Measurements from ENCODE around the gene LINC01488. TPM values are rescaled to one million over a fixed set of nuclear protein-coding genes. Genes with fewer than 3 reads are reported as not detected.

The LINC01488 gene
- total RNA-seq, 1 experiment from 2014 or later, result not detected

DNA sequence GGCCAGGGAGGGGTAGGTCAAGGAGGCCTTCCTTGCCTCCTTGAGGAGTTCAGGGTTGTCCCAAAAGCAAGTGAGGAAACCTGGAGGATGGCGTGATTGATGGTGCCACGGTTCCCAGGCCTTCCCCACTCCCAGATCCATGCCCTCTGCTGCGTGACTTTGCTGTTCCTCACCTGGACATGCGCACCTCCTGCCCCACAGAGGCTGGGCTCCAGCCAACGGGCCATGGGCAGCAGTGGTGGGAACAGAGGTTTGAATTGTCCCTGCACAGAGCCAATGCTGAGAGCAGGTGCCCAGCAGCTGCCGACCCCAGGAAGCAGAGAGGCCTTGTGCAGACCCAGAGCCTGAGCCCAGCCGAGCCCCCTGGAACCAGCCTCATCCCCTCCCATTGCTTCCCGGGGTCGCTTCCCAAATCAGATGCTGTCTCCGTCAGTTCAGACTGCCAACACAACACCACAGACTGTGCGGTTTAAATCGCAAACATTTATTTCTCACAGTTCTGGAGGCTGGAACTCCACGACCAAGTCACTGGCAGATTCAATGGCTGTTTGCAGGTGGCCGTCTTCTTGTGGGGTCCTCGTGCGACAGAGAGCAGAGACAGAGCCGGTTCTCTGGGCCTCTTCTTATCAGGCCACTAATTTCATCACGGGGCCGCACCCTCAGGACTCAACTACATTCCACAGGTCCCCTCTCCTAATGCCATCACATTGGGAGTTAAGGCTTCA lies 6.2 kb upstream of the LINC01488 start:
- BruUV-seq (replicated peaks), result no TSS peak
- Histone ChIP-seq H3K36me3 (ENCODE audit: control insufficient read depth, insufficient read depth, low read length) (no peaks in the 10 kb centered on the region; the same call in none of the 2 replicates), H3K4me3 (ENCODE audit: low read depth, low read length) (no peak overlapping the region), H3K27me3 (replicated peaks; ENCODE audit: control insufficient read depth, insufficient read depth, low read length) (no peaks in the 10 kb centered on the region), H3K4me1 (peaks cover 31% of the 10 kb centered on the region), H3K9me3 (peaks cover 12% of the 10 kb centered on the region; the same call in 1 of the 2 replicates)
- no peak overlapping the region for H3K4me3 Mint-ChIP-seq (ENCODE audit: unreplicated experiment)
- DNase-seq, result no peak
- TF ChIP-seq, protein P1, sequence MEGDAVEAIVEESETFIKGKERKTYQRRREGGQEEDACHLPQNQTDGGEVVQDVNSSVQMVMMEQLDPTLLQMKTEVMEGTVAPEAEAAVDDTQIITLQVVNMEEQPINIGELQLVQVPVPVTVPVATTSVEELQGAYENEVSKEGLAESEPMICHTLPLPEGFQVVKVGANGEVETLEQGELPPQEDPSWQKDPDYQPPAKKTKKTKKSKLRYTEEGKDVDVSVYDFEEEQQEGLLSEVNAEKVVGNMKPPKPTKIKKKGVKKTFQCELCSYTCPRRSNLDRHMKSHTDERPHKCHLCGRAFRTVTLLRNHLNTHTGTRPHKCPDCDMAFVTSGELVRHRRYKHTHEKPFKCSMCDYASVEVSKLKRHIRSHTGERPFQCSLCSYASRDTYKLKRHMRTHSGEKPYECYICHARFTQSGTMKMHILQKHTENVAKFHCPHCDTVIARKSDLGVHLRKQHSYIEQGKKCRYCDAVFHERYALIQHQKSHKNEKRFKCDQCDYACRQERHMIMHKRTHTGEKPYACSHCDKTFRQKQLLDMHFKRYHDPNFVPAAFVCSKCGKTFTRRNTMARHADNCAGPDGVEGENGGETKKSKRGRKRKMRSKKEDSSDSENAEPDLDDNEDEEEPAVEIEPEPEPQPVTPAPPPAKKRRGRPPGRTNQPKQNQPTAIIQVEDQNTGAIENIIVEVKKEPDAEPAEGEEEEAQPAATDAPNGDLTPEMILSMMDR (IDR thresholded peaks at IDR 0.05; ENCODE audit: insufficient read depth in 1 of 2, low read depth in 1 of 2, low read length in 1 of 2, severe bottlenecking in 1 of 2, unreplicated experiment in 1 of 2), result no peak
- H3K4me1 Mint-ChIP-seq (ENCODE audit: low read depth, unreplicated experiment), result peaks cover 22% of the 10 kb centered on the region
- ChIA-PET CTCF (interaction anchor here (0.5 kb wide), 1 partner anchor 22 kb away, joined by 3 read pairs; no protein-coding TSS in a partner anchor), POLR2A (no interaction called here)
- peaks cover 13% of the 10 kb centered on the region for H3K9me3 Mint-ChIP-seq (ENCODE audit: unreplicated experiment)
- no peak overlapping the region for H3K27ac Mint-ChIP-seq (ENCODE audit: unreplicated experiment)
- intact Hi-C loops (cut with micrococcal nuclease; ENCODE audit: unreplicated experiment), result no loop called here
- no peaks in the 10 kb centered on the region for H3K27me3 Mint-ChIP-seq (ENCODE audit: insufficient read depth, unreplicated experiment)
- H3K36me3 Mint-ChIP-seq (ENCODE audit: insufficient read depth, unreplicated experiment), result peaks cover 8% of the 10 kb centered on the region

DNA sequence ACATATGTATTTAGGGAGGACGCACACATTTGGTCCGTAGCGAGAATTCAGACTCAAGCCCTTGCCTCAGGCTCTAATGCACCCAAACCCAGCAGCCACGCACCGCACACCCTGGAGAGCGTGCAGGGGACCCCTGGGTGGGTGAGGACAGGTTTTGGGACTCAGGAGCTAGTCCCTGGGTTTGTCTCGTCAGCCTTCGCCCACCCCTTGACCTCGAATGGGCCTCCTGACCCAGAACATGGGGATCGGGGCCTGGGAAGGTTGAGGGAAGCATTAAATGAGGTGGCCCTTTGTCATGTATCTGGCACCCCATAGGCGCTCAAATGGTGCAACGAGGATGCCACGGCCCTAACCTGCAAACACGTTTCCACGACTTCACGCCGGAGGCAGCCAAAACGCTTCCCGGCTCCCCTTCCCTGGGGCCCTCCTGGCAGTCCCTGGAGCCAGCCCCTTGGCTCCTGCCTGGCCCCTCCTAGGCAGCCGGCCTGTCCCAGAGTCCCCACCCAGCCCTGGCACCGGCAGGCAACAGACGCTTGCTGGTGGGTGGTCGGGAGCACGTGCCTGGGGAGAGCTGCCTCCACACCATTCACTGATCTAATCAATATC lies 5.5 kb upstream of the LINC01488 start:
- Histone ChIP-seq H3K36me3 (ENCODE audit: control insufficient read depth, insufficient read depth, low read length) (no peaks in the 10 kb centered on the region; the same call in none of the 2 replicates), H3K4me1 (peaks cover 32% of the 10 kb centered on the region), H3K4me3 (ENCODE audit: low read depth, low read length) (no peak overlapping the region), H3K9me3 (peaks cover 12% of the 10 kb centered on the region; the same call in 1 of the 2 replicates), H3K27me3 (replicated peaks; ENCODE audit: control insufficient read depth, insufficient read depth, low read length) (no peaks in the 10 kb centered on the region)
- intact Hi-C loops (cut with micrococcal nuclease; ENCODE audit: unreplicated experiment), result no loop called here
- Mint-ChIP-seq H3K27me3 (ENCODE audit: insufficient read depth, unreplicated experiment) (no peaks in the 10 kb centered on the region), H3K27ac (ENCODE audit: unreplicated experiment) (no peak overlapping the region), H3K9me3 (ENCODE audit: unreplicated experiment) (peaks cover 13% of the 10 kb centered on the region), H3K4me1 (ENCODE audit: low read depth, unreplicated experiment) (peaks cover 25% of the 10 kb centered on the region), H3K36me3 (ENCODE audit: insufficient read depth, unreplicated experiment) (peaks cover 8% of the 10 kb centered on the region), H3K4me3 (ENCODE audit: unreplicated experiment) (no peak overlapping the region)
- POLR2A ChIA-PET, result no interaction called here
- TF ChIP-seq, protein P1 (IDR thresholded peaks at IDR 0.05; ENCODE audit: insufficient read depth in 1 of 2, low read depth in 1 of 2, low read length in 1 of 2, severe bottlenecking in 1 of 2, unreplicated experiment in 1 of 2), result no peak
- BruUV-seq (replicated peaks), result no TSS peak
- CTCF ChIA-PET, result interaction anchor here (0.5 kb wide), 2 partner anchors 21 to 33 kb away, joined by 3 read pairs; no protein-coding TSS in a partner anchor
- no peak for DNase-seq

DNA sequence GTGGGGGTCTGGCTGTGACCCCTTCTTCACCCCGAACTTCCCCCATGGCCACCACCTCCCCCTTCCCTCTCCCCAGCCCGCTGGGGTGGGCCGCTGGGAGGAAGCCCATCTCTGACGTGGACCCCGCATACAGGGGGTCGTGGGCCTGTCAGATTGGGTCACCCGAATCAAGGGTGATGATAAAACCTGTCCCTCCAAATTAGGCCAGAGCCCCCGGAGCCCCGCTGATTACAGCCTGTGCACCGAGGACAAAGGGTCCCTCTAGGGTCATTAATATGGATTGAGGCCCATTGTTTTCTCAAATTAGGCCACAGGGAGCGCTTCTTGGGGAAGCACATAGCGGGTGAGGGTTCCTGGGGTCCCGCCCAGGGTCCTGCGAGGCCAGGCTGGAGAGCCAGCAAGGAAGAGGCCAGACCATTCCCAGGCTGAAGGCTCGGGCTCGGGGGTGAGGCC lies 4.9 kb upstream of the LINC01488 start:
- CTCF ChIA-PET, result interaction anchor here (0.5 kb wide), 1 partner anchor 33 kb away, joined by 3 read pairs; no protein-coding TSS in a partner anchor
- DNase-seq, result no peak
- TF ChIP-seq, protein P1 (IDR thresholded peaks at IDR 0.05; ENCODE audit: insufficient read depth in 1 of 2, low read depth in 1 of 2, low read length in 1 of 2, severe bottlenecking in 1 of 2, unreplicated experiment in 1 of 2), result no peak
- no peaks in the 10 kb centered on the region; the same call in none of the 2 replicates for H3K36me3 ChIP-seq (ENCODE audit: control insufficient read depth, insufficient read depth, low read length)
- POLR2A ChIA-PET, result no interaction called here
- no TSS peak for BruUV-seq (replicated peaks)
- Mint-ChIP-seq H3K27me3 (ENCODE audit: insufficient read depth, unreplicated experiment) (no peaks in the 10 kb centered on the region), H3K27ac (ENCODE audit: unreplicated experiment) (no peak overlapping the region), H3K36me3 (ENCODE audit: insufficient read depth, unreplicated experiment) (peaks cover 8% of the 10 kb centered on the region), H3K4me1 (ENCODE audit: low read depth, unreplicated experiment) (peaks cover 25% of the 10 kb centered on the region), H3K9me3 (ENCODE audit: unreplicated experiment) (peaks cover 13% of the 10 kb centered on the region), H3K4me3 (ENCODE audit: unreplicated experiment) (no peak overlapping the region)
- intact Hi-C loops (cut with micrococcal nuclease; ENCODE audit: unreplicated experiment), result no loop called here
- peaks cover 38% of the 10 kb centered on the region for H3K4me1 ChIP-seq
- H3K27me3 ChIP-seq (replicated peaks; ENCODE audit: control insufficient read depth, insufficient read depth, low read length), result no peaks in the 10 kb centered on the region
- no peak overlapping the region for H3K4me3 ChIP-seq (ENCODE audit: low read depth, low read length)
- H3K9me3 ChIP-seq, result peaks cover 12% of the 10 kb centered on the region; the same call in 1 of the 2 replicates
